Measurements from ENCODE around the gene SIAE.

The SIAE gene

GRCh38 chr11:124662106-124662505, 11.4 kb downstream of the SIAE start:
- DNase-seq, result no peak

DNA sequence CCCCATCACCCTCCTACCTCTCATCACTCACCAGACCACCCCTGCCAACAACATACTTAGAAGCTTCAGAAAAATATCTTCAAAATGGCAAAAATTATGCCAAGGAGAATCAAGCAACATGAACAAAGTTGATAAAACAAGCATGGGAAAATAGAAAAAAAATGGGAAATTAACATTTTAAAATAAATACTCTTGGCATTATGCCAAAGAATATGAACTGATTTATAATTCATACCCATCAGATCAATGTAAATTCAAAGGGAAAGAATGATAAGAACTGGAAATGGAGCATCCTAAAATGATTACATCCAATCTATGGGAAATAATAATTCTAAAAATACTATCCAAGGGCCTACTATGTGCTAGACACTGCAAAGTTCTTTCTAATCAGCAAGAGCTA, 12.0 kb downstream of the SIAE start:
- DNase-seq, result no peak

DNA sequence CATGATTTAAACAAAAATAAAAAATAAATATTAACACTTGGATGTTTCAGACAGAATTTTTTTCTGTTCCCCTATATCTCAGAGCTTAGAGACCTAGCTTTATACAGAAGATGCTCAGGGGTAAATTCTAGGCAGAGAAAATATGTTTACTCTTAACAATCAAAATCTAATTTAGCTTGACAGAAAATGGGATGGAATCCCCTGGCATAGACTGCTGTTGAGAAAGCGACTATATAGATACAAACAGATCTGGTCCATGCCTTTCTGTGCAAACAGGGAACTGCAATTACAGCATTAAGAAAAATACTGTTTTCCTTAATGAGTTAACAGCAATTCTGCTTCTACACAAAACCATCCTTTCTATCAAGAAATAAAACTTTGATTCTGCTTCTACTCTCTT, 14.6 kb downstream of the SIAE start:
- no peak for DNase-seq

DNA sequence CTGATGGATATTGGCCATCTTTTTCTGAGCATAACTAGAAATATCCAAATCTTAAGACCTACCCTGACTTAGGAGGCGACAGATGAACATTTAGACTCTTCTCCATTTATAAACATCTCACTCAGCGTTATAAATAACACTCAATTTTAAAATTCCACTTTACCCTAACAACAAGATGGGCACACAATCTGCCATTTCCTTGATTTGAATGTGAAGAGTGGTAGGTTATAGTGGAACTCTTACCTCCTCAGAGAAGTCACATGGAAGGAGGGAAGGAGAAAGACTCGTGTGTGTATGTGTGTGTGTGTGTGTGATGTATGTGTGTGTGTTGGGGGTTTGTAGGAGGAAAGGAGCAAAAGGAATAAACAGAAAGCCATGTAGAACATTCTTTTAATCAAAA, 15.0 kb downstream of the SIAE start:
- no peak for DNase-seq

GRCh38 chr11:124657904-124658303, 15.6 kb downstream of the SIAE start:
- no peak for DNase-seq

GRCh38 chr11:124656774-124657630, 16.5 kb downstream of the SIAE start:
- no peak for DNase-seq

- DNase-seq, result no peak
Measured at GRCh38 chr11:124648610-124649009, 24.9 kb downstream of the SIAE start.

DNA sequence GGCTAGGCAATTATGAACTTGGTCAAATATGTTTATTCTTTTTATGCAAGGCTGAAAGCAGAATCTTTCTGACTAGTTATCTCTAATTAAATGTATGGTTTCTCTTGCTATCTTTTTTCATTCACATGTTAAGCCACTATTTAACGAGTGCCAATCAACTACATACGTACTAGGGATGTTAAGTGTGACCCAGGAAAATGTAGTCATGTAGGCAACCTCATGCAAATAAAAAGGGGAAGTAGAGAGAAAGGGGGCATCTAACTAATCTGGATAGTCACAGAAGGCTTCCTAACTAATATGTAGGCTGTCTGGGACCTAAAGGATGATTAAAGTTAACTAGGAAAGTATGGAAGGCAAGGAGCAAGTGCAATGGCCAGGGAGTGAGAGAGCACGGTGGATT, 27.4 kb downstream of the SIAE start:
- DNase-seq, result no peak

GRCh38 chr11:124644426-124645280, 28.9 kb downstream of the SIAE start:
- DNase-seq, result no peak

GRCh38 chr11:124643605-124644425, 29.7 kb downstream of the SIAE start:
- no peak for DNase-seq

DNA sequence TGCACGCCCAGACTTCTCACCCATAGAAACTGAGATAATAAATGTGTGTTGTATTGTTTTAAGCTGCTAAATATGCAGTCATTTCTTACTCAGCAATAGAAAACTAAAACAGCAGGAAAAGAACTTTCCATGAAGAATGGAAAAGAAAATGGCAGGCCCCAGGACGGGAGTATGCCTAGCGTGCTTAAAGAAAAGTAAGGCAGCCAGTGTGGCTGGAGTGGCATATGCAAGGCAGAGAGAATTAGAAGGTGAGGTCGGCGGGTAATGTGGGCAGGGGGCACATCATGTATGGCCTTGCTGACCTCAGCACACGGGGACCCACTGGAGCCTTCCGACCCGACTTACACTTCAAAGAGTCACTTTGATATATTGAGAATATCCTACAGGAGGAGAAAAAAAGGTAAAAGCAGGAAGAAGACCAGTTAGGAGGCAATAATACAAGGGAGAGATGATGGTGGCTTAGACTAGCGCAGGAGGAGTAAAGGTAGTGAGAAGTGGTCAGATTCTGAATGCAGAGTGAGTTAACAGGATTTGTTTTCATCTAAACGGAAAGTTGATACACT, 30.4 kb downstream of the SIAE start:
- DNase-seq, result no peak

DNA sequence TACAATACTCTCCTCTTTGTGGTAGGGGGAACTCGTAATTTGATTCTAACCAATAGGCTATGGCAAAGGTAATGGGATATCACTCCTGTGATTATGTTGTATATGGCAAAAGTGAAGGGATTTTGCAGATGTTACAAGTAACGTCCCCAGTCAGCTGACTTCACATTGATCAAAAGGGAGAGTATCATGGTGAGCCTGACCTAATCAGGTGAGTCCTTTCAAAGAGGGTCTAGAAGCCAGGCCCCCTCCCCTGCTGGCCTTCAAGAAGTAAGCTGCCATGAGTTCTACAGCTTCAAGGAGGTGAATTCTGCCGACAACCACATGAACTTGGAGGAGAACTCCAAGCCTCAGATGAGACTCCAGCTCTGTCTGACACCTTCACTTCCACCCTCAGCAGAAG, 30.9 kb downstream of the SIAE start:
- no peak for DNase-seq

DNA sequence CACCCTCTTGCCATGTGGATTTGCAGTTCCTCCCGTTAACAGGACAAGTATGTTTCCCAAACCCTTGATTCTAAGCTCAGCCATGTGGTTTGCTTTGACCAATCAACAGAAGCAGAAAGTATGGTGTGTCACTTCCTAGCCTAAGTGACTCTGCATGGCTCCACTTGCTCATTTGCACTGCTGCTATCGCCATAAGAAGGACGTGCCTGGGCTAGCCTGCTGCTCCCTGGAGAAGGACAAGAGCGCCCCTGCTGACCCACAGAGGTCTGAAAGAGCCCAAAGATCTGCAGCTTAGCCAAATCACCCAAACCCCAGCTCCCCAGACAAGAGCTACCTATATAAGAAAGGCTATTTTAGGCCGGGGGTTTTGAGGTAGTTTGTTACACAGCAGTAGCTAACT, 32.9 kb downstream of the SIAE start:
- no peak for DNase-seq

GRCh38 chr11:124639186-124639585, 34.4 kb downstream of the SIAE start:
- DNase-seq, result no peak

GRCh38 chr11:124638500-124638899, 35.0 kb downstream of the SIAE start:
- no peak for DNase-seq

DNA sequence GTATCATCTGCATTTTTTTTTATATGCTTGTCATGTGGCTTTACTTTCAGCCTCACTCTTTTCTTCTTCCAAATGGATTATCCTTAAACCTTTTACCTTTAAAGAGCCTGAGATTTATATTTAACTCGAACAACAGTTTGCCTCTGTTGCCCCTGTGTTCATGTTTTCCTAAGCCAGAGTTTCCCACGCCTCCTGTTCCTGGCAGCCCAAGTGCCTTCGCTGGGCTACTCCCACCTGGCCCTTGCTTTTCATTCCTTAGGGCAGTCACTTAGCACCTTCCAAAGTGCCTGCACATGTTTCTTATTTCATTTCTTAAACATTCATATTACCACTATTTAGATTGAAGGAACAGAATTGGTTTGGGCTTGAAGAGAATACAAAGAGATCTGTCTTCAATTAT, 37.6 kb downstream of the SIAE start:
- DNase-seq, result no peak

DNA sequence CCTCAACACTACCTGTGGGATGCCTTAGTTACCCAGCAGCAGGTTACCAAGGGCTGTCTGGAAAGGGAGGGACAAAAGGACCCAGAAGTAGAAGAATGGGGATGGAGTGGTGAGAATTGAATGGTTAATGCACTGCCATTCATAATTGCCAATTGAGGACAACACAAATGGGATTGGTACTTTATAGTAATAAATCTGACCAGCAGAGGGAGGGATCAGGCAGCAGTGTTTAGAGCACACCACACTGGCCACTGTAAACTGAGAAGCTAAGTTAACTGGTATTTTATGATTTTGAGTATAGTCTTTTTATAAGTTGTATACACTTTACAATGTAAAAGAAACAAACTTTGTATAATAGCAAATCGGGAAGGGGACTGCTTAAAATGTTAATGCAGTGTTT, 40.2 kb downstream of the SIAE start:
- no peak for DNase-seq

GRCh38 chr11:124629961-124630360, 43.6 kb downstream of the SIAE start:
- DNase-seq, result no peak

GRCh38 chr11:124627546-124627945, 46.0 kb downstream of the SIAE start:
- no peak for DNase-seq

- DNase-seq, result no peak
Measured at GRCh38 chr11:124625504-124626168, 47.9 kb downstream of the SIAE start.

- no peak for DNase-seq
Measured at GRCh38 chr11:124623861-124624525, 49.5 kb downstream of the SIAE start.

Measured in effector CD4-positive, alpha-beta T cell (primary cell).